NCI-H146 treated with DMSO at 0.1 percent for 48 hours (cell line): ENCODE measurements around the gene GPX2.
A peak's percentile ranks its signal among the peaks of the same experiment; 100 is the strongest.

Experiments
- DNase-seq: peaks from one replicate; lab custom pipeline; 2025; ENCODE audit not compliant: unreplicated experiment; lab: John Stamatoyannopoulos, UW

Gene GPX2

DNA sequence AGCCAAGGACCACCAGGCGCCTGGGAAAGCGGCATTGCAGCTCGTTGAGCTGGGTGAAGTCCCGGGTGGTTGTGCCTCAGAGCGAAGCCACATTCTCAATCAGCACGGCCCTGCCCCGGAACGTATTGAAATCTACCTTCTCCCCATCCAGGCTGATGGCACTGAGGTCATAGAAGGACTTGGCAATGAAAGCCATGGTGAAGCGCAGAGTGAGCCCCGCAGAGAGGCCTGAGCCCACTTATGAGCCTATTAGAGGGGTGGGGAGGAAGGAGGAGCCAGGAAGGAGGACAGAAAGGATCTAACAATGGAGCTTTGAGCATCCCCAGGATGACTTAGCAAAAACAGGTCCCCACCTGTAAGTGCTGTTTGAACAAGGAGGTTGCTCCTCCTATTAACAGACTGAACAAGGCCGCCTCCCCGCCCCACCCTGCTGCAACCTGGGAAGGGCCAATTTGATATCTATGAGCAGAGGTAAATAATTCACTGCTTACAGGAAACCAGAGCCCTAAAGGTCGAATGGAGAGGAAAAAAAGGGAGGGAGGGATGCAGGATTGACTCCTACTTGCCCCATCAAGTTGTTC, at the start of gene GPX2:
TSS of gene GPX2 (minus strand) at position 215 of the 581 bp plus-strand sequence. CDS start at position 196, 19 bp downstream.
- DNase-seq = peak; percentile 84

DNA sequence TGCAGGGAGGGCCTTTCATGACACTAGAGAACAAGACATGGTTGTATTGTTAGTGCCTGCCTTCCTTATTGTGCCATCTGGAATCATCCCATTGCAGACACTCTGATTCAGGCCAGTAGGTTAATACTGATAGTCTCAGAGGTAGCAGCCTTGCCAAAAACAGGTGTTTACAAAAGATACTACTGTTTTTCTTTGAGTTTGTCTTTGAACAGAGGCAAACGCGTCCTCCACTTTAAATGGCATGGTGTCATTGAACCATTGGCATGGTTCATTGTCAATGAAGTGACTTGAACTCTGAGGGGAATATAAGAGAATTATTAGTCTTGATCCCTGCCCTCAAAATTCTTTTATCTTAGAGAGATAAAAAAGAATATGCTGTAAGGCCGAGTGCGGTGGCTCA, 48.4 kb upstream of the GPX2 start:
- no peak for DNase-seq

DNA sequence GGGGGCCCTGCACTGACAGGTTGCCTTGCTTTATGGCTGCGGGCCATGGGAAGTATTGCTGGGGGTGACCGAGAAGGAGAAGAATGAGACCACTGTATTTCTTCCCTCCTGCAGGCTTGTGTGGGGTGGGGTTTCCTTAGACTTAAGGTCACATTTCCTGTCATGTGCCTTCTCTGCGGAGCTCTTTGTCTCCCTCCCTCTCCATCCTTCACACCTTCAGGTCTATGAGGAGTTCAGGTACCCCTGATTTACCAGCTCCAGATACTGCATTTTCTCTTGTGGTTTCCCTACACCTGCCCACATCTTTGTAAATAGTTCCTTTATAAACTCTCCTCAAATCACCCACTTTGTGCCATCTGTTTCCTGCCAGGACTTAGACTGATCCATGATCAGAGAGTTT, 47.8 kb upstream of the GPX2 start:
- no peak for DNase-seq

DNA sequence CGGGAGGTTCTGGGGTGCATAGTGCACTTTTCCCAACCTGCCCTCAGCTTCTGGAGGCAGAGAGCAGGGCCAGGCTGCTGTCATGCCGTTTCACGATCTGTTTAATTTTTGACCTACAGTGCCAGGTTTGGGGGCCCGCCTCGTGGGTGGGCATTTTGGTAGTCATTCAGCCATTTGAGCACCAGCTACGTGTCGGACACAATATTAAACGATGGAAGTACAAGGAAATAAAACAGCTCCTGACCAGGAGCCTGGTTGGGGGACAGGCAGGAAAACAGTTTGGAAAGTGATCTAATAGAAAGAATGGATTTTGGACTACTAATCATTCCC, 44.9 kb upstream of the GPX2 start:
- DNase-seq = no peak

DNA sequence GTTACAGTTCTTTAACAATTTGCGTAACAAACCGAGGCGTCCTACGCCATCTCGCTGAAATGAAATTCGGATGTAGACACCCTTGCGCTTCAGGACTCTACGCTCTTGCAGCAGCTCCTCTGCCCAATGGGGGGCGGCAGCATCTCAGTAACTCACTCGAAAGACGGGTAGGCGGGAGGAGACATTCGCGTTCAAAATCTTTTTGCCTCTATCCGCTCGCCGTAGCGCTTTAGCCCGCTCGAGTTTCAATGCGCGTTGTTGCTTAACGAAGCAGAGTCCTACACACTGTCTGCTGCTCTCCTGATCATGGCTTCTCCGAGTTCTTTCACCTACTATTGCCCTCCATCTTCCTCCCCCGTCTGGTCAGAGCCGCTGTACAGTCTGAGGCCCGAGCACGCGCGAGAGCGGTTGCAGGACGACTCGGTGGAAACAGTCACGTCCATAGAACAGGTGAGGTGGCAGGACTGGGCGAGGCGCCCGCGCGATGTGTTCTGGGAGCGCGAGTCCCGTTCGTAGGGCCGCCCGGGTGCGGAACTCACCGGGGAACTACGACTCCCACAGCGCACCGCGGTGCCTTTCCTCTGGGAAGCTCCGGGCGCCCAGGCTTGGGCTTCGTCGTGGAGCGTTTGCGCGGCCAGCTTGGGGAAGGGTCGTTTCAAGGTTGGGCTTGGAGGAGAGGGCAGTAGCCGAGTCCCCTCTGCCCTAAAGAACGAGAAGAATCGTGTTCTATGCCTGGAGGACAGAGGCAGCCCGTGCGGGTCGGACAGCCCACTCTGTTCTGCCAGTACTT, 44.3 kb upstream of the GPX2 start, which contains the start of gene FNTB:
TSS of gene FNTB (plus strand) at position 248 of the 790 bp plus-strand sequence. CDS start at position 307, 59 bp downstream.
- DNase-seq = peak; percentile 70

DNA sequence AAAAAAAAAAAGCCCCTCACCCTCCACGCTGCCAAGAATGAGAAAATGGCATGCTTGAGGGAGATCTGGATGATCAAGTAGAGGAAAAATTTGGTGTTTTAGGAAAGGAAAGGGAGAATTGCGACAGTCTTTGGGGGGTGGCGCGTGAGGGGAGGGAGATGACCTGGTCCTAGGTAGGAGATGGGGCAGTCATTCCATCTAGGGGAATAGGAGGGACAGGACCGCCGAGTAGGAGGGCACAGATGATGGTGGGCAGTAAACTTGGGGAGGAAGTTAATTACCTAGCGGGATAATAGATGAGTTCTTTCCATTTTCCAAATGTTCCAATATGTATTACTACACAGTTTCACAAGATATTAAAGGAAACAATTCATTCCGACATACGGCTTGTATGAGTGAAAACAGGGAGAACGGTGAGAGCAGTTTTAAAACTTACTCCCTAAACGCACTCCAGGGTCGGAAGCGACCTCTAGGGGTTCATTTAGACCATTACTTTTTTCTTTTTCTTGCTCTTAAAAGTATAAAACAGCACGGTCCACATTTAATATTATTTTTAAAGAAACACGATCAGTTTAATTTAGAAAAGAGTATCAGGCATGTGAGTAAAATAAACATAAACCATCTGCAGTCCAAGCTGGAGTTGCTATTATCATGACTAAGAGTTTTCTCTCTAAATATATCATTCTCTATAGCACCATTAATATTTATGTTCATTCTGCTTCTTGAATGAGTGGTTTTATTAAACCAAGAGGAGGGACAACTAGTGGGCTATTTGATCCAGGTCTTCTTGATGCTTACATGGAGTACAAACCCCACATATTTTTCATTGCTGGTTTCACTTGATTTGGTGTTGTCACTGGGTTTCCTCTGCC, 41.1 kb upstream of the GPX2 start:
- DNase-seq = no peak

DNA sequence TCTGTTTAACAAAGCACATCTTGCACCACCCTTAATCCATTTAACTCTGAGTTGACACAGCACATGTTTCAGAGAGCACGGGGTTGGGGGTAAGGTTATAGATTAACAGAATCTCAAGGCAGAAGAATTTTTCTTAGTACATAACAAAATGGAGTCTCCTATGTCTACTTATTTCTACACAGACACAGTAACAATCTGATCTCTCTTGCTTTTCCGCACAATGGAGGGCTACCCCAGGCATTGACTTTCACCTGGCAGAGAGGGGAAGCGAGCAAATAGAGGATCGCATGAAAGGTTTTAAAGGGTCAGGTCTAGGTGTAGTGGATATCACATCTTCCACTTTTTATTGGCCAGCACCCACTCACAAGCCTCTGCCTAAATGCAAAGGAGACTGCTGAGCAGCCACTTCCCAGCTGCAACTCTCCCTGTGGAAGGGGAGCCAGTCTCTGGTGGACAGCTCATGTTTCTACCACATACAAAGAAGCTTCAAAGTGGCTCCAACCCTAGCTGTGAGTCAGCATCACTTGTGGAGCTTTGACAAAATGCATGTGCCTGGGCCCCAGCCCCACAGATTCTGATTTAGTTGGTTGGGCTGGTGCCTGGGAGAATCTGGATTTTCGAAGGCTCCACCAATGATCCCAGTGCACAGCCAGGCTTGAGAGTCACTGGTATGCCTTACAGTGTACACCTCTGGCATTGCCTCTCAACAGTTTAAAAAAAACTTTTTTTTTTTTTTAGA, 37.0 kb upstream of the GPX2 start:
- no peak for DNase-seq

DNA sequence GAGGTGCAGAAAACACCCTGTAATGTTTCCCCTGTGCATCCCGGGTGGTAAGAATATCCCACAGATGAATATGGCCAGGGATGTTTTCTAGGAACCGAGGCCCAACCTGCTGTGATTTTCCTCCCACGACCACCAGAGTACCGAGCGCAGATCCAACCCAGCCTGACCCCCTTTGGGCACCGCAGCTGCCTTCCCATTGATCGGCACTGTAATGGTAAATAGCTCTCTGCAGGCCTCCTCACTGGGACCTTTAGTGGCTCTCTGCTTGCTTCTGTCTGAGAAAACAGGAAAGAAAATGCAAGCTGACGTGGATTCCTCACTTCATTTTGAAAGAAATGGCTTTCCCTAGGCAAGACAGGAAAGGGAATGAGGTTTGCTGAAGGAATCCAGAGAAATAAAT, 32.0 kb upstream of the GPX2 start:
- no peak for DNase-seq

DNA sequence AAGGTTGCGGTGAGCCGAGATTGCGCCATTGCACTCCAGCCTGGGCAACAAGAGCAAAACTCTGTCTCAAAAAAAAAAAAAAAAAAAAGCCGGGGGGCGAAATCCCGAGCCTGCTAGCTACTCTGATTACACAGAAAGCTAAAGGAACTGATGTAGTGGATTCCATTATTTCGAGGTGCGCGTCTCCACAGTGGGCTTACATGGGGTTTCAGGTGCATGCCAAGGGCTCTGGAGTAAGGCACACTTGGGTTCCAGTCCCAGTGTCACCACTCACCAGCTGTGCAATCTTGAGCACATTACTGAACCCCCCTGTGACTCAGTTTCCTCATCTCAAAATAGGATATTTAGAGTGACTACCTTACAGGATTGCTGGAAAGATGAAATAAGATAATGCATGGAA, 31.3 kb upstream of the GPX2 start:
- no peak for DNase-seq

DNA sequence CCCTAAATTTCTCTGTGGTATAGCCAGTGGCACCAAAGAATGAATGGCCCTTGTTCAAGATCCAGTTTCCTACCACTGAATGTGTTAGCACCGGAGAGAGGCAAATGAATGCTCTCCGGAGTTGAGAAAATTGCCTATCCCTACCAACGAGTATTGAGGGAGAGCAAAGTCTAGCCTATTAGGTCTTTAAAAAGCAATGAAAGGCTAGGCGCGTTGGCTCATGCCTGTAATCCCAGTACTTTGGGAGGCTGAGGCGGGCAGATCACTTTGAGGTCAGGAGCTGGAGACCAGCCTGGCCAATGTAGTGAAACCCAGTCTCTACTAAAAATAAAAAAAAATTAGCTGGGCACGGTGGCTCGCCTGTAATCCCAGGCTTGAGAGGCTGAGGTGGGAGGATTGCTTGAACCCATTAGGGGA, 30.5 kb upstream of the GPX2 start:
- DNase-seq = no peak

DNA sequence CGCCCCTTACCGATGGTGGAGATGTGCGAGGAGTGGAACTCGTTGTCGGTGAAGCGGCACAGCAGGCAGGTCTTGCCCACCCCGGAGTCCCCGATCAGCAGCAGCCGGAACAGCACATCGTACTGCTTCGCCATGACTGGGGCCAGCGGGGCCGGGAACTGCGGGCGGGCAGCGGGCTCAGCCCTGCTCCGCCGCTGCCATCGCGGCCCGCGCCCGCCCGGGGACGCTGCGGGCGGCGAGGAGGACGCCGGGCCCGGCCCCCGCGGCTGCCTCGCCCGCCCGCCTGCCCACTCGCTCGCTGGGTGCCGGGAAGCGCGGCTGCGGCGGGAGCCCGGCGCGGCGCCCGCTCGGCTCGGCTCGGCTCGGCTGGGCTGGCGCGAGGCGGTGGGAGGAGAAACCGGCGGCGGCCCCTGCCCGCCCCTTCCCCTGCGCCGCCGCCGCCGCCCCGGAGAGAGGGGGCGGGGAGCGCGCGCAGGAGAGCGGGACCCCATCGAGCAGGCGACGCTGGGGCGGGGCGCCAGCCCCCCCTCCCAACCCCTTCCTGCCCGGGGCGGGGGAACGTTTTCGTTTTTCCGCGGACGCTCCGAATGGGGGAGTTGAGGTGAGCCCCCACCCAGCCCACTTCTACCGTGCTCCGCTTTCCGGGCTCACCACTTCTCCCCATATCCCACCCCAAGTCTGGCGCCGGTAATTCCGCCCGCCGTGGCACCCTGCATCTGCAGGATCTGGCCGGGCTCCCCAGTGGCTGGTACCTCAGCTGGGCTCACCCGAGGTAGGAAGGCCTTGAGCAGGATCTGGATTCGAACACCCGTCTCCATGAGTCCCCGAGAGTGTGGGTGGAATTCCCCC, 29.6 kb upstream of the GPX2 start, which contains the start of gene RAB15:
TSS of gene RAB15 (minus strand) at position 394 of the 849 bp plus-strand sequence. CDS start at position 134, 260 bp downstream.
- no peak for DNase-seq

DNA sequence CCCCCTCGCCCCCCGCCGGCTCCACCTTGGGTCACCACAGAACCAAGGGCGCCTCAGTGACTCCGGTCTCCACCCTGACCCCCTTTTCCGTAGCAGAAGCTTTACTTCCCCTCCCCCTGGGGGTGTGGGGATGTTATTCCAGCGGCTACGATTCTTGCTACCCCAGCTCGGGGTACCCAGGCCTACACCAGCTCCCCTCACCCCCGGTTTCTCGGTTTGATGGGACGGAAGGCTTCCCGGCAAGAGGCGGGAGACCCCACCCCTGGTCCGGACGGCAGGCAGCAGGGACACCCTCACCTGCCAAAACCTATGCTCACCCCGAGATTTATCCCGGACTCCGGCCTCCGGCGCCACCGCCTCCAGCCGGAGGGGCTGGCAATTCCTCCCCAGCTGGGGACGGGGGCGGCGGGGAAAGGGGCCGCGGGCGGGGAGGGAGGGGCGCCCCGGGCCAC, 29.0 kb upstream of the GPX2 start:
- DNase-seq = no peak

DNA sequence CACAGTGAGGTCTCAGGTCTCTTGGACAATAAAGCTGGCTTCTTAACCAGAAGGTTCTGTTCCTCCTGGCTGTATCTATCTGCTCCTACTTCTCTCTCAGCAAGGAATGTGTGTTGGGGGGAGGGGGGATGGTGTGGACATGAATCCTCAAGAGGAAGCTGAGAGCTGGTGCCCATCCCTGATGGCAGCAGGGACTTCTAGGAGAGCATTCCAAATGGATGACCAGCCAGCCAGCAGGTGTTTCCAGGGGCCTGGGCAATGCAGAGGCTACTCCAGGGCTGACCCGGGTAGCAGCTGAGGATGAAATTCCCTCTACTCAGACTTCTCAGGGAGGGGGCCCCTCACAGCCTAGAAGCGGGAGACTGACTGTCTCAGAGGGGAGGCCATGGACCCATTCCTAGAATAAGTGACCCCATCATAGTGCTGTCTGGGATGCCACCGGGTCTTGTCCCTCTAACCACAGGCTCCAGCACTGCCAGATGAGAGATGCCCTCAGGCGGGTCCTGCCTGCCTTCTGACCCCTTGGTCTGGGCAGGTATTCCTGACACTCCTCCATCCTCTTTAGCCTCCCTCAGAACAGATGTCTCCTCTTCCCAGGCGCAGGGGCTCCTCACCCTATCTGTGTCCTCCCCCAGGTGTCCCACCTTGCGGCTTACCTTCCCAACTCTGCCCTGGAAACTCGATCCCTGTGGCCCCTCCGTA, 28.4 kb upstream of the GPX2 start:
- DNase-seq = no peak

DNA sequence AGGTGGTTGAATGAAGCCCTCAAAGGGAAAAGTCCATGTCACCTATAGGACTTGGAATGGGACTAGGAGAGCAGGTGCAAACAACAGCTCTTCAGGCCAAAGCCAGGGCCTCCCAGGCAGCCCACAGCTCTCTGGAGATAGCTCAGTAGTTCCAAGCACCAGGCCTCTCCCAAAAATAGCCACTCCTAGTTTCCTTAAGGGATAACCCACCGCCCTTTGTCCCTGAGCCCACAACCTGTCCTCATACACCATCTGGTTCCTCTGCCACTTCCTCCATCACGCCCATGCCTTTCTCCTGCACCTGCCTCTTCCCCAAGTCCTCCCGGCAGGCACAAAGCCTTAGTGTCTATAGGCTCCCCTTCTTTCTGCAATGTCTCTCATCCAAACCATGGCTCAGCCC, 27.5 kb upstream of the GPX2 start:
- no peak for DNase-seq

DNA sequence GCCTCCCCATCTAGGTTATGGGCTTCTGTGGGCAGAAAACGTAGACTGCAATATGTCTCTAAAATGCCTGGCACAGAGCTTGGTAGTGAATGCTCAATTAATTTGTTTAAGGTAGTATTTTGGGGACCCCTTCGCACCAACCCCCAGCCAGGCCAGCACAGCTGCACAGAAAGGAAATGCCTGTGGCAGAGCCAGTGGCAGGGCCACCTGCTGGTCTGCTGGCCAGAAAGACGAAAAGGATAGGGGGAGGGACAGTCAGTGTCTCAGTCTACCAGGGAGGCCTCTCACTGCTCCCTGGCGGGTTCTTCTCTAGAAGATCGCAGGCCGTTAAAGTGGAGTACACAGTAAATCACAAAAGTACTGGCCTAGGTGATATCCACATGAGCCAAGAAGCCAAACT, 26.1 kb upstream of the GPX2 start:
- no peak for DNase-seq

DNA sequence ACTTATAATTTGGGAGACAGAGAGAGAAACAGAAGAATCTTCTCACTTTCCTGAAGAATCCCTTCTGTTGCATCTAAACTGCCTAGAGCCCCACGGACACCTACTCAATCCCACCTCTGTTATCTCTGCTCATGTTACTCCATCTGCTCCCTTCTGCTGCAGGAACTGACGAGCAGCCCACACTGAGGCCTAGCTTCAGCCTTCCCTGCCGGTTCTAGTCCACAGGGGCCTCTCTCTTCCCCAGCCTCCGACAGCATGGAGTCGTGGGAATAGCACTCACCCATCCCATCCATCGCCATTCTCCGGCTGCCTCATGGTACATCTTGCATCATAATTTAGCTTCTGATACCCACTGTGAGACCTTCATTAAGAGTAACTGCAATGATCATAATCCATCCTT, 25.6 kb upstream of the GPX2 start:
- no peak for DNase-seq

DNA sequence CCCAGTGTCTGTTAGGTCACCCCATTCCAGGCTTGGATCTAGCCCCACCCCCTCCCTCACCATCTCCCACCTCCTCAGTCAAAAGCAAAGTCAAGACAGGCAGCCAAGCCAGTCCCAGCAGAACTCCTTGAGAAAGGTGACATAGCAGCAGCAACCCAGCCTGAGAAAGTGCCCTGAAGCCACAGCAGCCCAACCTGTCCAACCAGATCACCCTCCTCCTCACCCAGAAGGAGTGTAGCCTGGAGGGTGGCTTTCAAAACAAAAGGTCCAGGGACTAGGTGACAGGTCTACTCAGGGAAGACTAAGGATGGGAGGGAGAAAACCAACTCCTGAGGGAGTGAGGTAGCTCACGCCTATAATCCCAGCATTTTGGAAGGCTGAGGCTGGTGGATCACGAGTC, 24.4 kb upstream of the GPX2 start:
- DNase-seq = no peak

DNA sequence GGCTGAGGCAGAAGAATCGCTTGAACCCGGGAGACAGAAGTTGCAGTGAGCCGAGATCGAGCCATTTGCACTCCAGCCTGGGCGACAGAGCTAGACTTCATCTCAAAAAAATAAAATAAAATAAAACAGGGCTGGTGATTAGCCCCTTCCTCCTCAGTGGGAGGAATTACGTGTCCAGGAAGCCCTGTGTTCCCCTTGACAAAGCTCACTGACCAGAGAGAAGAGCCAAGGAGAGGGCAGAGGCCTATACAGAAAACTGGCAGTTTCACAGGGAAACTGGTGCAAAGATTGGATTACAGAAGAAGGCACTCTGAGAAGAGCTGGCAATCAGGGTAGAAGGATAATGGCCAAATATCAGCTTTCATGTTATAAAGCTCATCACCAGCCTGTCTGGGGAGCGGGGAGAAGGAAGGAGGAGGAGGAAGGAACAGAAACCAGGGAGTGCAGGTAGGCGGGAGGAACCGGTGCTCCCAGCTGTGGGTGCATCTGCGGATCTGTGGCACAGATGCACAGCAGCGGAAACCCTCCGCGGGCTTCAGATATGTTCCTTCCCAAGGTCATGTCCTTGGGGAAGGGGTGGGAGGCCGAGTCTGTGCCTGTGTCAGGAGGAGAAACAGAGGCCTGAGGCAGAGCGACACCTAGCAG, 22.9 kb upstream of the GPX2 start:
- DNase-seq = no peak

DNA sequence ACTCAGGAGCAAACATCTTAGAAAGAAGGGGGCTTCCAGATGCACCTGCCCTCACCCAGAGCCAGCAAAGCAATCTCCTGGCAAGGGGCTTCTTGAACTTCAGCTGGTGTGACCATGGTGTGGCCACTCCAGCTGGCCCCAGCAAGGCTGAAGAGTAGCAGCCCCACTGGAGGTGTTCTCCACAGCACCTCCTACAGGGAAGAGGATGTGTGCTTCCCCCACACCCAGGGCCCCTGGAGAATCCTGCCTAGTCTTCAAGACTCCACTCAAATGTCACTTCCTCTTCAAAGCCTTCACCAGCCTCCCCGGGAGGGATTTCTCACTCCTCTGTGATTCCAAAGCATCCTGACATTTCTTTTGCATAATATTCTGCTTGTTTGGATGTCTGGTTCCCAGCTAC, 21.1 kb upstream of the GPX2 start:
- no peak for DNase-seq
